CD14-positive monocyte (primary cell): ENCODE results near the gene NLN. TPM values are rescaled to one million over a fixed set of nuclear protein-coding genes. Genes with fewer than 3 reads are reported as not detected.
A peak's percentile ranks its signal among the peaks of the same experiment; 100 is the strongest.

Experiments
- DNase-seq, 3 donors: peaks; one replicate each; pipeline ENCODE4 v3.0.0-alpha.2; 2011 to 2022
- H2AFZ ChIP-seq: 2 replicates; pipeline ENCODE4 v1.6.0; 2012; ENCODE audit warnings: mild to moderate bottlenecking, low read depth, low read length, inconsistent platforms; ENCODE audit not compliant: insufficient read depth, poor library complexity, severe bottlenecking
- H3K27ac ChIP-seq, 2 donors: 1 replicate in 1 of 2; 2 replicates in 1 of 2; pipeline ENCODE4 v1.5.1; 2012 to 2013; ENCODE audit warnings: low read length in 2 of 2, control low read depth in 1 of 2, inconsistent platforms in 1 of 2, low read depth in 1 of 2, mild to moderate bottlenecking in 1 of 2
- H3K27me3 ChIP-seq, 2 donors: one replicate each; pipeline versions ENCODE4 v1.6.0 to v1.6.1; 2011 to 2013; ENCODE audit warnings: low read length in 2 of 2; ENCODE audit not compliant: control insufficient read depth in 2 of 2, insufficient read depth in 2 of 2
- H3K36me3 ChIP-seq, 2 donors: replicated peaks in 1 of 2; 1 replicate in 1 of 2; 2 replicates in 1 of 2; pipeline versions ENCODE4 v1.5.1 to v1.6.1; 2012 to 2013; ENCODE audit warnings: low read length in 2 of 2, control low read depth in 1 of 2, inconsistent platforms in 1 of 2, mild to moderate bottlenecking in 1 of 2; ENCODE audit not compliant: insufficient read depth in 2 of 2, control insufficient read depth in 1 of 2
- H3K4me1 ChIP-seq, 2 donors: 1 replicate in 1 of 2; 2 replicates in 1 of 2; pipeline versions ENCODE4 v1.5.1 to v1.6.1; 2012 to 2013; ENCODE audit warnings: low read length in 2 of 2, control low read depth in 1 of 2, inconsistent platforms in 1 of 2, mild to moderate bottlenecking in 1 of 2, moderate library complexity in 1 of 2; ENCODE audit not compliant: insufficient read depth in 2 of 2, control insufficient read depth in 1 of 2
- H3K4me2 ChIP-seq: replicated peaks from 2 replicates; pipeline ENCODE3; 2012; ENCODE audit warnings: low read length, moderate library complexity, mild to moderate bottlenecking; ENCODE audit not compliant: poor library complexity, severe bottlenecking; ENCODE audit errors: extremely low read depth
- H3K4me3 ChIP-seq, 3 experiments: fragments of 200-600 bp in 1 of 3; sonication (generic) in 1 of 3; replicated peaks in 1 of 3; 1 replicate in 2 of 3; 2 replicates in 1 of 3; pipeline ENCODE4 v1.5.1; 2011 to 2013; ENCODE audit warnings: low read length in 3 of 3, mild to moderate bottlenecking in 3 of 3, control low read depth in 2 of 3, low read depth in 2 of 3, inconsistent platforms in 1 of 3, moderate library complexity in 1 of 3
- H3K79me2 ChIP-seq: 2 replicates; pipeline ENCODE4 v1.6.0; 2012; ENCODE audit warnings: mild to moderate bottlenecking, control low read depth, inconsistent platforms, low read length, moderate library complexity; ENCODE audit not compliant: insufficient read depth
- H3K9ac ChIP-seq: 2 replicates; pipeline ENCODE4 v1.6.0; 2017; ENCODE audit warnings: low read length, mild to moderate bottlenecking; ENCODE audit not compliant: insufficient read depth, poor library complexity, severe bottlenecking
- H3K9me3 ChIP-seq, 2 donors: replicated peaks in 1 of 2; 1 replicate in 1 of 2; 2 replicates in 1 of 2; pipeline versions ENCODE4 v1.5.1 to v1.6.1; 2012 to 2013; ENCODE audit warnings: low read length in 2 of 2, control low read depth in 1 of 2; ENCODE audit not compliant: control insufficient read depth in 1 of 2, insufficient read depth in 1 of 2
- H4K20me1 ChIP-seq: 2 replicates; pipeline ENCODE4 v1.6.0; 2012; ENCODE audit warnings: mild to moderate bottlenecking, low read length, control low read depth, moderate library complexity; ENCODE audit not compliant: insufficient read depth
- H3K27ac Mint-ChIP-seq, 7 donors: one replicate each; pipeline ENCODE4 v1.8.0; 2020; ENCODE audit warnings: mild to moderate bottlenecking in 7 of 7, mixed read lengths in 7 of 7, moderate library complexity in 6 of 7, inconsistent platforms in 2 of 7
- H3K27me3 Mint-ChIP-seq, 3 donors: one replicate each; pipeline ENCODE4 v1.8.0; 2021 to 2022; ENCODE audit warnings: low read depth in 3 of 3, mild to moderate bottlenecking in 3 of 3, mixed read lengths in 3 of 3, moderate library complexity in 3 of 3, inconsistent platforms in 1 of 3
- H3K36me3 Mint-ChIP-seq, 2 donors: one replicate each; pipeline ENCODE4 v1.8.0; 2020; ENCODE audit warnings: mixed read lengths in 2 of 2, inconsistent platforms in 1 of 2, mild to moderate bottlenecking in 1 of 2
- H3K4me1 Mint-ChIP-seq: one replicate; pipeline ENCODE4 v1.8.0; 2020; ENCODE audit warnings: mild to moderate bottlenecking, mixed read lengths
- H3K4me3 Mint-ChIP-seq, 2 donors: one replicate each; pipeline ENCODE4 v1.8.0; 2020; ENCODE audit warnings: mild to moderate bottlenecking in 2 of 2, mixed read lengths in 2 of 2, moderate library complexity in 1 of 2
- H3K9me3 Mint-ChIP-seq, 7 donors: one replicate each; pipeline ENCODE4 v1.8.0; 2020 to 2022; ENCODE audit warnings: mixed read lengths in 7 of 7, mild to moderate bottlenecking in 6 of 7, moderate library complexity in 6 of 7, inconsistent platforms in 2 of 7
- WGBS: methylation state at CpG from one replicate; pipeline ENCODE4 v1.1.5; 2013; ENCODE audit warnings: missing lambda C conversion rate; ENCODE audit not compliant: insufficient coverage; 5-methylcytosine and 5-hydroxymethylcytosine counted together
- intact Hi-C, 2 donors: fragments of 100-400 bp; cut with micrococcal nuclease; formaldehyde crosslinking; loops; one replicate each; pipeline versions ENCODE4 v1.15.0 to v1.15.1; 2023
- polyA plus RNA-seq, 3 donors: library from polyadenylated mRNA; depleted of rRNA in 1 of 3; unstranded in 2 of 3; stranded (reverse) in 1 of 3; fragments of 300-500 nt in 2 of 3; fragments of >200 nt in 1 of 3; fragmentation: Illumina TruSeq in 2 of 3; gene quantifications; 1 replicate in 2 of 3; 2 replicates in 1 of 3; pipeline ENCODE4 v1.2.3, GENCODE V29; 2012 to 2021
- TF ChIP-seq, protein P1 (sequence below): fragments of 200-600 bp; IDR thresholded peaks from one replicate; pipeline ENCODE4 v1.8.0; 2022; ENCODE audit warnings: antibody characterized with exemption, mild to moderate bottlenecking

Gene NLN
- polyA plus RNA-seq, 3 donors, result 8.7 to 39.2 (median 17.7) TPM

- Histone ChIP-seq H3K9me3 (no peaks in the 10 kb centered on the region), H2AFZ (no peak overlapping the region), H3K4me2 (peak overlapping the region; percentile 48), H4K20me1 (no peaks in the 10 kb centered on the region), H3K4me1 (peaks cover 27 to 36% of the 10 kb centered on the region in 2 donors), H3K27me3 (no peaks in the 10 kb centered on the region), H3K27ac (peak overlapping the region in 1 of 2 donors; percentile 28), H3K4me3 (peak overlapping the region in 1 of 3 experiments; percentile 15), H3K79me2 (no peaks in the 10 kb centered on the region), H3K9ac (no peak overlapping the region), H3K36me3 (peaks cover 3 to 6% of the 10 kb centered on the region in 2 donors)
- Mint-ChIP-seq H3K9me3 (peaks cover 0 to 2% (median 0%) of the 10 kb centered on the region in 7 donors), H3K27me3 (no peaks in the 10 kb centered on the region), H3K4me3 (peak overlapping the region in 1 of 2 donors; percentile 23), H3K27ac (peak overlapping the region; percentile 3 to 76 (median 54)), H3K4me1 (peaks cover 31% of the 10 kb centered on the region), H3K36me3 (peaks cover 27 to 32% of the 10 kb centered on the region in 2 donors)
- intact Hi-C loops, result loop anchor here in 1 of 2 donors (10.0 kb wide), 1 partner anchor 99 kb away; the partner anchor contains the start of gene ERBIN
- TF ChIP-seq, protein P1, sequence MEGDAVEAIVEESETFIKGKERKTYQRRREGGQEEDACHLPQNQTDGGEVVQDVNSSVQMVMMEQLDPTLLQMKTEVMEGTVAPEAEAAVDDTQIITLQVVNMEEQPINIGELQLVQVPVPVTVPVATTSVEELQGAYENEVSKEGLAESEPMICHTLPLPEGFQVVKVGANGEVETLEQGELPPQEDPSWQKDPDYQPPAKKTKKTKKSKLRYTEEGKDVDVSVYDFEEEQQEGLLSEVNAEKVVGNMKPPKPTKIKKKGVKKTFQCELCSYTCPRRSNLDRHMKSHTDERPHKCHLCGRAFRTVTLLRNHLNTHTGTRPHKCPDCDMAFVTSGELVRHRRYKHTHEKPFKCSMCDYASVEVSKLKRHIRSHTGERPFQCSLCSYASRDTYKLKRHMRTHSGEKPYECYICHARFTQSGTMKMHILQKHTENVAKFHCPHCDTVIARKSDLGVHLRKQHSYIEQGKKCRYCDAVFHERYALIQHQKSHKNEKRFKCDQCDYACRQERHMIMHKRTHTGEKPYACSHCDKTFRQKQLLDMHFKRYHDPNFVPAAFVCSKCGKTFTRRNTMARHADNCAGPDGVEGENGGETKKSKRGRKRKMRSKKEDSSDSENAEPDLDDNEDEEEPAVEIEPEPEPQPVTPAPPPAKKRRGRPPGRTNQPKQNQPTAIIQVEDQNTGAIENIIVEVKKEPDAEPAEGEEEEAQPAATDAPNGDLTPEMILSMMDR, result no peak
- WGBS, result no CpG with 5 or more reads among the region's 5 CpGs
- DNase-seq, result peak; percentile 49 to 84 (median 57)
These were observed 103.7 kb downstream of the NLN start for GRCh38 chr5:65825408-65826328.

DNA sequence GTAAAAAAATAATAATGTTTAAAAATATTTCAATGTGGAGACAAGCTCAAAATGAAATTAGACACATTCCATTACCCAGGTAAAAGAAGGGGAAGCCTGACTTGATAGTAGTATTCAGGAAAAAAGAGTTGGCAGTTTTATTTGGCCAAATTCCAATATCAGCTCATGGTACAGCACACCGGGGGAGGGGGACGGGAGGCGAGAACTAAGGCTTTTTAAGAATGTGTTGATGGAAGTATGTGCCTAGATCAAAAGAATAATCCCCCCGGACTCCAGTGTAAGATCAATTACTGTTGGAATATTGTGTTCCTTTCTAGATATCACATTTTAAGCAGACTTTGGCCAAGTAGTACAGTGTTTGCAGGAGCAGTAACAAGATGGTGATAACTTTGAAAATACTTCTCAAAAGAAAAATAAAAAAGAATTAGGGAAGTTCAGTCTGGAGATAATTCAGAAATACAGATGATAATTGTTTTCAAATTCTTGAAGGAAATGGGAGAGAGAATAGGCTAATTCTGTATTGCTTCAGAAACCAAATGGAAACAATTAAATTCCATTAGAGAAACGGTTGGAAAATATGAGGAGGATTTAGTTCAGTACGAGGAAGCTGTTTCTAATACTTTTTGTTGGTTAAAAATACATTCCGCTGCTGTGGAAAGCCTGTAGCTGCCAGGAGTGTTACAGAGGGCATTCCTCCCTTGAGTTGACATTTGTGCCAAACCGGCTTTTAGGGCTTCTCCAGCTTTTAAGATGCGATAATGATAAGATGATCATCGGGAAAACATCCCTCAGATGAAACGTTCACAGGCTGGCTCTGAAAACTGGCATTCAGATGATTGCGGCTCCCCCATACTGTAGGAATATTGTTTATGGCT is 106.3 kb downstream of the NLN start:
- Histone ChIP-seq H3K79me2 (no peaks in the 10 kb centered on the region), H3K27me3 (no peaks in the 10 kb centered on the region), H3K36me3 (peaks cover 0 to 5% of the 10 kb centered on the region in 2 donors), H3K9me3 (no peaks in the 10 kb centered on the region), H2AFZ (no peak overlapping the region), H4K20me1 (no peaks in the 10 kb centered on the region), H3K4me1 (peaks cover 16 to 19% of the 10 kb centered on the region in 2 donors), H3K9ac (no peak overlapping the region), H3K4me2 (no peak overlapping the region), H3K4me3 (no peak overlapping the region), H3K27ac (no peak overlapping the region)
- no peak overlapping the region for H3K27ac Mint-ChIP-seq
- H3K4me1 Mint-ChIP-seq, result peaks cover 16% of the 10 kb centered on the region
- peaks cover 0 to 2% (median 0%) of the 10 kb centered on the region in 7 donors for H3K9me3 Mint-ChIP-seq
- no peak for DNase-seq
- WGBS, result 94% methylated on average over 3 of the region's 12 CpGs
- H3K27me3 Mint-ChIP-seq, result no peaks in the 10 kb centered on the region
- peaks cover 16 to 23% of the 10 kb centered on the region in 2 donors for H3K36me3 Mint-ChIP-seq
- H3K4me3 Mint-ChIP-seq, result no peak overlapping the region
- intact Hi-C loops, result loop anchor here in 1 of 2 donors (10.0 kb wide), 1 partner anchor 97 kb away; the partner anchor contains the start of gene ERBIN
- TF ChIP-seq, protein P1, result no peak
